Esophagus muscularis mucosa (tissue), 4 donors: ENCODE measurements around the gene ETV6. TPM values are rescaled to one million over a fixed set of nuclear protein-coding genes. Genes with fewer than 3 reads are reported as not detected.
"Not testable (repeated sequence)": the region's sequence is repeated elsewhere in the genome, so short reads cannot be mapped to it uniquely, and the experiment has no call there.

Source experiments
- DNase-seq: peaks from one replicate; pipeline ENCODE4 v3.0.0-alpha.2; 2017; ENCODE audit errors: extremely low spot score
- H3K27ac ChIP-seq, 4 donors: fragments of 200-600 bp; sonication (generic); replicated peaks in 1 of 4; 1 replicate in 3 of 4; 2 replicates in 1 of 4; pipeline ENCODE4 v1.5.1; 2016 to 2019; ENCODE audit warnings: mild to moderate bottlenecking in 1 of 4
- H3K27me3 ChIP-seq, 4 donors: fragments of 200-600 bp; sonication (generic); one replicate each; pipeline versions ENCODE4 v1.5.1 to v1.6.0; 2016 to 2019
- H3K36me3 ChIP-seq, 4 donors: fragments of 200-600 bp; sonication (generic); one replicate each; pipeline ENCODE4 v1.5.1; 2016 to 2019
- H3K4me1 ChIP-seq, 4 donors: fragments of 200-600 bp; sonication (generic); one replicate each; pipeline ENCODE4 v1.5.1; 2016 to 2019
- H3K4me3 ChIP-seq, 4 donors: fragments of 200-600 bp; sonication (generic); 1 replicate in 2 of 4; 2 replicates in 2 of 4; pipeline ENCODE4 v1.5.1; 2016 to 2019; ENCODE audit warnings: mild to moderate bottlenecking in 4 of 4, moderate library complexity in 1 of 4
- H3K9me3 ChIP-seq, 4 donors: fragments of 200-600 bp; sonication (generic); 1 replicate in 3 of 4; 2 replicates in 1 of 4; pipeline ENCODE4 v1.5.1; 2016 to 2019
- CTCF ChIP-seq, 3 experiments: fragments of 200-600 bp in 2 of 3; fragments of 450-650 bp in 1 of 3; sonication (generic) in 2 of 3; IDR thresholded peaks; one replicate each; pipeline ENCODE4 v1.5.1; 2017 to 2019; ENCODE audit warnings: antibody characterized with exemption in 3 of 3, mild to moderate bottlenecking in 2 of 3, moderate library complexity in 1 of 3
- EP300 ChIP-seq: sonication (generic); formaldehyde crosslinking; IDR thresholded peaks from one replicate; pipeline ENCODE4 v1.6.1; 2017; ENCODE audit warnings: antibody characterized with exemption
- POLR2A ChIP-seq: fragments of 450-650 bp; IDR thresholded peaks from one replicate; pipeline ENCODE4 v1.6.1; 2017; ENCODE audit warnings: antibody characterized with exemption, moderate library complexity, mild to moderate bottlenecking, low read depth
- POLR2AphosphoS5 ChIP-seq, 2 donors: sonication (generic); formaldehyde crosslinking; IDR thresholded peaks; one replicate each; pipeline ENCODE4 v1.6.1; 2017; ENCODE audit warnings: antibody characterized with exemption in 2 of 2
- WGBS: methylation state at CpG from one replicate; pipeline ENCODE4 v1.1.5; 2018; 5-methylcytosine and 5-hydroxymethylcytosine counted together
- intact Hi-C: fragments of 100-400 bp; cut with DNase I; formaldehyde crosslinking; loops from one replicate; pipeline ENCODE4 v1.15.1; 2023
- total RNA-seq, 4 donors: library from RNA; depleted of rRNA; stranded (reverse); fragments of >200 nt; gene quantifications; one replicate each; pipeline versions ENCODE4 v1.1.0 to v1.2.1, GENCODE V29; 2016

The ETV6 gene
- total RNA-seq, 4 donors from 2014 or later: 22.4 to 29.6 (median 25.3) TPM

- peak overlapping the region in 2 of 4 donors; percentile 31 to 34 for H3K27ac ChIP-seq
- no peaks in the 10 kb centered on the region for H3K9me3 ChIP-seq
- WGBS: 52% methylated on average over 4 of the region's 4 CpGs
- no peaks in the 10 kb centered on the region for H3K36me3 ChIP-seq
- intact Hi-C loops: no loop called here
- TF ChIP-seq POLR2AphosphoS5 (IDR thresholded peaks at IDR 0.05): no peak
- TF ChIP-seq EP300: no peak
- H3K27me3 ChIP-seq: no peaks in the 10 kb centered on the region
- no peak for DNase-seq
- peaks cover 70 to 90% (median 86%) of the 10 kb centered on the region in 4 donors for H3K4me1 ChIP-seq
- no peak overlapping the region for H3K4me3 ChIP-seq
These were observed 27.6 kb downstream of the ETV6 start for GRCh38 chr12:11677093-11677492.

- Histone ChIP-seq H3K4me1 (peaks cover 64 to 88% (median 79%) of the 10 kb centered on the region in 4 donors), H3K36me3 (no peaks in the 10 kb centered on the region), H3K27me3 (no peaks in the 10 kb centered on the region), H3K4me3 (no peak overlapping the region), H3K9me3 (no peaks in the 10 kb centered on the region), H3K27ac (peak overlapping the region in 2 of 4 donors; percentile 5 to 31)
- intact Hi-C loops: no loop called here
- 74% methylated on average over 7 of the region's 7 CpGs for WGBS
- DNase-seq: no peak
- no peak for TF ChIP-seq POLR2A
- TF ChIP-seq POLR2AphosphoS5 (IDR thresholded peaks at IDR 0.05): no peak
- no peak for TF ChIP-seq CTCF (IDR thresholded peaks at IDR 0.05)
- TF ChIP-seq EP300: no peak
These were observed 28.3 kb downstream of the ETV6 start for GRCh38 chr12:11677752-11678151.

- Histone ChIP-seq H3K4me1 (peaks cover 56 to 87% (median 78%) of the 10 kb centered on the region in 4 donors), H3K27me3 (no peaks in the 10 kb centered on the region)
These were observed 29.3 kb downstream of the ETV6 start for GRCh38 chr12:11678781-11679180.

GRCh38 chr12:11681207-11681606 is 31.7 kb downstream of the ETV6 start:
- Histone ChIP-seq H3K36me3 (no peaks in the 10 kb centered on the region), H3K4me1 (peaks cover 38 to 87% (median 78%) of the 10 kb centered on the region in 4 donors), H3K4me3 (no peak overlapping the region), H3K27ac (no peak overlapping the region), H3K9me3 (no peaks in the 10 kb centered on the region), H3K27me3 (no peaks in the 10 kb centered on the region)
- 76% methylated on average over 2 of the region's 2 CpGs for WGBS
- DNase-seq: no peak
- intact Hi-C loops: no loop called here
- TF ChIP-seq EP300 (no peak), POLR2AphosphoS5 (IDR thresholded peaks at IDR 0.05) (no peak), CTCF (IDR thresholded peaks at IDR 0.05) (no peak), POLR2A (no peak)

More at GRCh38 chr12:11678781-11679180, 29.3 kb downstream of the ETV6 start:
- TF ChIP-seq CTCF (IDR thresholded peaks at IDR 0.05) (no peak), POLR2A (no peak), EP300 (no peak), POLR2AphosphoS5 (IDR thresholded peaks at IDR 0.05) (no peak)
- intact Hi-C loops: no loop called here
- 86% methylated on average over 3 of the region's 3 CpGs for WGBS
- Histone ChIP-seq H3K27ac (no peak overlapping the region), H3K36me3 (no peaks in the 10 kb centered on the region), H3K4me3 (no peak overlapping the region), H3K9me3 (no peaks in the 10 kb centered on the region)
- DNase-seq: no peak

GRCh38 chr12:11681695-11682094 is 32.2 kb downstream of the ETV6 start:
- WGBS: 90% methylated on average over 3 of the region's 3 CpGs

GRCh38 chr12:11684393-11684792 is 34.9 kb downstream of the ETV6 start:
- TF ChIP-seq POLR2AphosphoS5 (IDR thresholded peaks at IDR 0.05): no peak
- TF ChIP-seq CTCF (IDR thresholded peaks at IDR 0.05): no peak
- TF ChIP-seq POLR2A: no peak
- TF ChIP-seq EP300: no peak
- no peak overlapping the region for H3K4me3 ChIP-seq
- H3K27me3 ChIP-seq: no peaks in the 10 kb centered on the region
- no peaks in the 10 kb centered on the region for H3K9me3 ChIP-seq
- intact Hi-C loops: no loop called here
- 46% methylated on average over 3 of the region's 3 CpGs for WGBS
- H3K36me3 ChIP-seq: no peaks in the 10 kb centered on the region
- H3K4me1 ChIP-seq: peaks cover 22 to 87% (median 78%) of the 10 kb centered on the region in 4 donors
- DNase-seq: no peak
- H3K27ac ChIP-seq: no peak overlapping the region

More at GRCh38 chr12:11681695-11682094, 32.2 kb downstream of the ETV6 start:
- H3K27ac ChIP-seq, intact Hi-C loops, H3K9me3 ChIP-seq, H3K36me3 ChIP-seq, H3K27me3 ChIP-seq, H3K4me3 ChIP-seq, DNase-seq: not testable (repeated sequence)
- peaks cover 33 to 87% (median 78%) of the 10 kb centered on the region in 4 donors for H3K4me1 ChIP-seq
